ENCODE results near the gene FOXC1.

FOXC1 gene

DNA sequence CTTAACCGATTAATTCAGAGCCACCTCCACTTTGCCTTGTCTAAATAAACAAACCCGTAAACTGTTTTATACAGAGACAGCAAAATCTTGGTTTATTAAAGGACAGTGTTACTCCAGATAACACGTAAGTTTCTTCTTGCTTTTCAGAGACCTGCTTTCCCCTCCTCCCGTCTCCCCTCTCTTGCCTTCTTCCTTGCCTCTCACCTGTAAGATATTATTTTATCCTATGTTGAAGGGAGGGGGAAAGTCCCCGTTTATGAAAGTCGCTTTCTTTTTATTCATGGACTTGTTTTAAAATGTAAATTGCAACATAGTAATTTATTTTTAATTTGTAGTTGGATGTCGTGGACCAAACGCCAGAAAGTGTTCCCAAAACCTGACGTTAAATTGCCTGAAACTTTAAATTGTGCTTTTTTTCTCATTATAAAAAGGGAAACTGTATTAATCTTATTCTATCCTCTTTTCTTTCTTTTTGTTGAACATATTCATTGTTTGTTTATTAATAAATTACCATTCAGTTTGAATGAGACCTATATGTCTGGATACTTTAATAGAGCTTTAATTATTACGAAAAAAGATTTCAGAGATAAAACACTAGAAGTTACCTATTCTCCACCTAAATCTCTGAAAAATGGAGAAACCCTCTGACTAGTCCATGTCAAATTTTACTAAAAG lies 2.7 kb downstream of the FOXC1 start:
- DNase-seq (ENCODE audit: low read depth in 2 of 2): no peak

GRCh38 chr6:1612974-1613306 lies 3.2 kb downstream of the FOXC1 start:
- DNase-seq (ENCODE audit: low read depth in 2 of 2): no peak

DNA sequence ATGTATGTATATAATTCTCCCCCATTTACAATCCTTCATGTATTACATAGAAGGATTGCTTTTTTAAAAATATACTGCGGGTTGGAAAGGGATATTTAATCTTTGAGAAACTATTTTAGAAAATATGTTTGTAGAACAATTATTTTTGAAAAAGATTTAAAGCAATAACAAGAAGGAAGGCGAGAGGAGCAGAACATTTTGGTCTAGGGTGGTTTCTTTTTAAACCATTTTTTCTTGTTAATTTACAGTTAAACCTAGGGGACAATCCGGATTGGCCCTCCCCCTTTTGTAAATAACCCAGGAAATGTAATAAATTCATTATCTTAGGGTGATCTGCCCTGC lies 3.6 kb downstream of the FOXC1 start:
- DNase-seq (ENCODE audit: low read depth in 2 of 2): no peak

GRCh38 chr6:1613688-1614447 lies 4.2 kb downstream of the FOXC1 start:
- DNase-seq (ENCODE audit: low read depth in 2 of 2): no peak

DNA sequence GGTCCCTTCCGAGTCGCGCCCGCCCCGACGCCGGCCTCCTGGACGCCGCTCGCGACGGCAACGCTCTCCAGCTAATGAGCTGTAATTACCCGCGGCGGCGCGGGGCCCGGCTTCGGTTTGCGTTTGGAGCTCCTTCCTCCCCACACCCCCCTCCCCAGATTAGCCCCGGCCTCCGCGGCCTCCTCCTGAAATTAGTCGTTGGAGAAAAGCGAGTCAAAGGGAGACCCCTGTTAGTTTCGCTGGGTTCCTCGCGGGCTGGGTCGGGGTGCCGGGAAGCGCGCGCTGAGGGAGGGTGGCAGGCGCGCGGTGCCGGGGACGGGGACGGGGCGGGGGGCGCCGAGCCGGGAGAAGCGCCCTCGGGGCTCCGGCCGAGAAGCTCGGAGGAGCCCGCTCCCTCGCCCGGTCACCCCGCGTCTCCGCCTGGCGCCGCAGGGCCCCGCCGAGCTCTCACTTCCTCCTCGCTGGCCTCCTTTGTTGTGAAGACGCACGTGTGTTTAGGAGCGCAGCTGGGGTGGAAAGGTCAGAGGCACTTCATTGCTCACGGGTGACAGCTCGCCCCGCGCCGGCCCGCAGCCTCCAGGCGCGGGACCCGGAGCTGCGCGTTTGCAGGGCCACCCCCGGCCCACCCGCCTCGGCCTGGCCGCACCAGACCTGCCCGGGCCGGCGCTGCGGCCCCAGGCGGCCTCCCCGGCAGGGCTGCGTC lies 4.9 kb downstream of the FOXC1 start:
- DNase-seq (ENCODE audit: low read depth in 2 of 2): no peak

GRCh38 chr6:1615151-1615852 lies 5.6 kb downstream of the FOXC1 start:
- DNase-seq (ENCODE audit: low read depth in 2 of 2): no peak

DNA sequence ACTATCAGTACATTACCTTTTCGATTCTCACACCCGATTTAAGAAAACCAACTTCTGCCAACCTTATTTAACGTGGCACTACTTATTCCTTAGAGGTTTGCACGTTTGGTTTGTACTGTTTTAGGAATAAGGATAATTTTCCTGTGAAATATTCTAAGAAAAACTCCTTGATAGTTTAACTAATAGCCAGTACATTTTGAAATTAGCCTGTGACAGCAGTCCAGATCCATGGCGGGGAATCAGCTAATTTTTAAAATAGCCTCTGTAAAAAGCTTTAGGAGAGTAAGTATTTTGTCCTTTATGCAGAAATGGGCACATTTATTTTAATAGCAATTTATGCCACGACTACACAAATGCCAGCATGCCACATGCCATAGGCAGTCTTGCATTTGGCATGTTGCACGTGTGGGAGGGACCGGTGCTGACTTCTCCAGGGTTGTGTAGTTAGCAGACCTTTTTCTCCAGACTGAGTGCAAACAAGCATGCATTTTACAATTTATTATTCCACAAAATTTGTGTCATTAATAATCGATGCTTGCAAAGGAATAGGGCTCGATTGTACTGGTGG lies 6.2 kb downstream of the FOXC1 start:
- DNase-seq (ENCODE audit: low read depth in 2 of 2): no peak

DNA sequence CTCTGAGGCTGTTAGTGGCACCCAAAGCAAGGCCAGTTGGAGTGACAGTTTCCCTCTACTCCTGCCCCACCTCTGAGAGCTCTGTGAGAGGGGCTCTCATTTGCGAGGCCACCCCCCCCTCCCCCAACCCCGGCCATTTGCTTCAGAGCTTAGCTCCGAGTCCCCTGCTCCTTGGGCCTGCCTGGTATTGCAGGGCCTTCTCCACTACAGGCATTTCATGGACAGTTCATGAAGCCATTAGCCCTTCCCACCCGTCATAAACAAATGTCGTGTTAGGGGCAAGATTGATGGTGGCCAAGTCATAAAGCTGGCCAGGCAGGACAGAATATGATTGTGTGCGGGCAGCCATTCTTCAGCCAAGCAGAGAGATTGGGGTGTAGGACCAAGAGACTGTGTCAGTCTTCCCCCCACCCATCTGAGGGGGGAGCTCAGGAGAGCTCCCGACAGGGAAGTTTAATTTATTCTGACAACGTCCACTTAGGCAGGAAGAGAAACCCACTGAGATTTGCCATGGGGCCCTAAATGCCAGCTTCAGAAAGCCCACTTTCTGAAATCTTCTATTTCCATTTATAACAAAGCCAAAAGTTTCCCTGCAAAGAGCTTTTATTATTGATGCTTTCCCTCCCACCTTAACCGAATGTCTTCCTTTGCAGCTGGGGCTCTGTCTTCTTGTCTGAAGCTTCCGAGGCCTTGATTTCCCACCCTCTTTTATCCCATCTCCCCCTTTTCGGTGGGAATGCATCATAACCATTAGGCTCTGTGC lies 7.2 kb downstream of the FOXC1 start:
- no peak for DNase-seq (ENCODE audit: low read depth in 2 of 2)

GRCh38 chr6:1617466-1618310 lies 8.0 kb downstream of the FOXC1 start:
- DNase-seq (ENCODE audit: low read depth in 2 of 2): no peak

GRCh38 chr6:1618311-1619097 lies 8.8 kb downstream of the FOXC1 start:
- no peak for DNase-seq (ENCODE audit: low read depth in 2 of 2)

GRCh38 chr6:1619098-1619672 lies 9.5 kb downstream of the FOXC1 start:
- no peak for DNase-seq (ENCODE audit: low read depth in 2 of 2)

DNA sequence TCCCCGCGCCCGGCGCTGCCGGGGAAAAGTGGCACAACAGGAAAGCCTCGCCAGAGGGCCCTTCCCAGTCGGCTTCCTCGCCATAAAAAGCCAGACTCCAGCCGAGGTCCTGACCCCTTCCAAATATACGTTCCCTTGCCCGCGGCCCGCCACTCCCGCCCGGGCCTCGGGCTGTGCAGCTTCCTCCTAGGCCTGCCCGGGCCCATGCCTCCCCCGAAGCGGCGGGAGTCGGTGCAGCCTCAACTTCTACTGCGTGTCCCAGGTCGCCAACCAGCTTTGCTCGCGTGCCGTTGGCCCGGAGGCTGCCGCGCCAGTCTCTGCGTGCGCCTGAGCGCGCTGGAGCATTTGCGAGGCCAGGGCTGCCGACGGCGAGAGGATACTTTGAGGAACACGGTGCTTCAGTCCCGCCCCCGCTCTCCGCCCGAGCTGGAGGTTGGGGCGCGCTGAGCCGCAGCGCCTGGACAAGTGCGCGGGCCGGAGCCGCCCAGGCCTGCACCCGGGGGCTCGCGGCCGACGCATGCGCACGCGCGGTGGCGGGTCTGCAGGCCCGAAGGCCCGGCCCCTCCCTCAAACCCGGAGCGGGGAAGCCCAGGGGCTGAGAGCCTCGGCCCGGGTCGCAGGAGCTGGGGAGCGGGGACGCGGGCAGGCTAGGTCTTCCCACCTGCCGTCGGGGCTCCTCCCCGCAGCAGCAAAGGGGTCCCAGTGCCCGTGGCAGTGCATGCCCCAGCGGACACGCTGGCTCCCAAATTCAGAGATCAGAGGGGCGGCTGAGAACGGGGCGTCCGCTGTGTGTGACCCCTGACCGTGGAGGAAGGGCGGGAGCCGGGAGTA lies 10.2 kb downstream of the FOXC1 start:
- DNase-seq (ENCODE audit: low read depth in 2 of 2): no peak

DNA sequence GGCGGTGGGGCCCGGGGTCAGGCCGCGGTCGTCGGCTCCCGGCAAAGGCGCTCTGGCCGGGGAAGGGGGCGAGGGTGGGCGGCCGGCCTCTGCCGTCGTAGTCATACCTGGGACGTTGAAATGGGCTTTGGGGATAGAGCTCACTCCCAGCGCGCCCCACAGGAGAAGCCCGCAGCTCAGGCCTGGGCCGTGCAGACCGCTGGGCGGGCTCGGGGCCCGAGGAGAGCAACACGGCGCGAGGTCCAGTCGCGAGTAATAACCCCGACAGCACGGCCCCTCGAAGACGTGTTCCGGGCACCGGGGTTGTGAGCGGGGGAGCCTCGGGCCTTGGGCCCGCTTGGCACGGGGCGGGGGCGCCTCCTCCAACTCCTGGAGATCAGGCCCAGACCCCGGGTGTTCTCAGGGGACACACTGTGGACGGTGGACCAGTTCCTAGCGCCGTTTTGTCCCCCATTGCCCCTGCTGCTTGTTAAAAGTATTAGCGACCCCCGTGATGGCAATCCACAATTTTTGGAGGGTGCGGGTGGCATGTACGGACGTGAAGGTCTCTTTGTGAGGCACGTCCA lies 10.9 kb downstream of the FOXC1 start:
- no peak for DNase-seq (ENCODE audit: low read depth in 2 of 2)

DNA sequence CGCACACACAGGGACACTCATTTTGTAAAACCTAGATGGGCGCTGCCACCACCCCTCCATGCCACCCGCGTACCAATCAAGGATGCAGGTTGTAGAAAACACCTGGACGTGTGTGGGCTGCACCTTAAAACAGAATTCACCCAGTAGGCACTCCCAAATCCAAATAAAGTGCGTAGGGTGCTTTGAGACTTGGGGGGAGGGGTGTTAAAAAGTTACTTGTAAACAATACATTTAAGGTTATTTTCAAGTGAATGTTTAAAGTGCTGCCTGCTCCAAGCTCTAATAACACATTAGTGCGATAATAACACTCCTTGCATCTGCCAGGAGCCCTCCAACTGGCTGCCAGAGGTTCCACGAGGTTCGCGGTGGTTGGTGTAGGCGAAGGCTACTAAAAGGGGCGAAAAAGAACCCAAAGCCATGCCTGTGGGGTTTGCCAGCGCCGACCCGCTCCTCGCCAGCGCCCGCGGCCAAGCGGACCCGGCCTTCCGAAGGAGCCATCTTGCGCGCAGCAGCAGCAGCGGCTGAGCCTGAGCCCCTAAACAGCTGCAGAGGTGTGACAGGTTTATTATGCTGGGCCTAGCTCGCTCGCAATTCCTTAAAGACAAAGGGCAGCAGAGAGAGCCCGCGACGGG lies 11.5 kb downstream of the FOXC1 start:
- no peak for DNase-seq (ENCODE audit: low read depth in 2 of 2)

- DNase-seq (ENCODE audit: low read depth in 2 of 2): no peak
Observed at GRCh38 chr6:1622220-1622850, 12.6 kb downstream of the FOXC1 start.

DNA sequence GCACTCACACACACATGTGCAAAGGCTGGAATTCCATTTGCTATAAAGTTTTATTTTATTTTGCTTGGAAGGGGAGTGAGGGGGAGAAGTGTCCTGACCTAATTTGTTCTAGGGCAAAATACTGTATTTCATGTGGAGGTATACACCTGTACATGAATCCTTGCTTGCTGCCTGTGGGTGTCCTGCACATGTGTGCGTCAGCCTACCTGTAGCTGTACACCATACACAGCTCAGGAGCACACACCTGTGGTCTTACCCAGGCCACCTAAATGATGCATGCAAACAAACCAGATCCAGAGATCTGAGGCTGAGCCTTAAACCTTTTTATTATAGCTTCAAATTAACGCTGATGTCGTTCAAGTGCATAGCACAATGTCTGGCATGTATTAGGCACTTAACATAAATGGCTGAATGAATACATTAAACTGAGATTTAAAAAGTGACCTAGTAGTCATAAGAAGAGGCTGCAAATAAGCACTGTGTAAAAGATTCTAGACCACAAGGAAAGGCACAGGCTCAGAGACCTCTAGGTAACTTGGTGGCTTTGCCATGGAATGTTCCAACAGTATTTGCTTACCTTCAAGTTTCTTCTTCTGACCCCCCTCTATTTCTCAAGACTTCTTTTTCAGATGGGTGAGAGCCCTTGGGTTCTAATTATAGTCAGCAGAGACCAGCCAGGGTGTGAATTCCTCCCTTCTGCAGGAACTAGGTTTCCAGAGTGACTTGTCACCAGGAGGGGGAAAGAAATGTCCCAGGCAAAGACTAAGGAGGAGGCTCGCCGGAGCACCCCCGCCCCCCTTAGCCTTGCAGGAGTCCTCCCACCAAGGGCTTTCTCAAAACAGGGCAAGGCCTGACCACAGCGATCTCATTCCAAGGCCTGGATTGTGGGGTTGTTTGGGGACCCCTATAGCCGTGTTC lies 13.4 kb downstream of the FOXC1 start:
- DNase-seq (ENCODE audit: low read depth in 2 of 2): no peak
